ENCODE data around the gene HOXB6.
A peak's percentile ranks its signal among the peaks of the same experiment; 100 is the strongest.

The HOXB6 gene

GRCh38 chr17:48627623-48628521, 23.1 kb upstream of the HOXB6 start:
- TF ChIP-seq, protein P1, sequence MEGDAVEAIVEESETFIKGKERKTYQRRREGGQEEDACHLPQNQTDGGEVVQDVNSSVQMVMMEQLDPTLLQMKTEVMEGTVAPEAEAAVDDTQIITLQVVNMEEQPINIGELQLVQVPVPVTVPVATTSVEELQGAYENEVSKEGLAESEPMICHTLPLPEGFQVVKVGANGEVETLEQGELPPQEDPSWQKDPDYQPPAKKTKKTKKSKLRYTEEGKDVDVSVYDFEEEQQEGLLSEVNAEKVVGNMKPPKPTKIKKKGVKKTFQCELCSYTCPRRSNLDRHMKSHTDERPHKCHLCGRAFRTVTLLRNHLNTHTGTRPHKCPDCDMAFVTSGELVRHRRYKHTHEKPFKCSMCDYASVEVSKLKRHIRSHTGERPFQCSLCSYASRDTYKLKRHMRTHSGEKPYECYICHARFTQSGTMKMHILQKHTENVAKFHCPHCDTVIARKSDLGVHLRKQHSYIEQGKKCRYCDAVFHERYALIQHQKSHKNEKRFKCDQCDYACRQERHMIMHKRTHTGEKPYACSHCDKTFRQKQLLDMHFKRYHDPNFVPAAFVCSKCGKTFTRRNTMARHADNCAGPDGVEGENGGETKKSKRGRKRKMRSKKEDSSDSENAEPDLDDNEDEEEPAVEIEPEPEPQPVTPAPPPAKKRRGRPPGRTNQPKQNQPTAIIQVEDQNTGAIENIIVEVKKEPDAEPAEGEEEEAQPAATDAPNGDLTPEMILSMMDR (conservative IDR thresholded peaks at IDR 0.05): no peak
- TF ChIP-seq ZFX (IDR thresholded peaks at IDR 0.05): no peak
- no peak overlapping the region for H3K27ac ChIP-seq

DNA sequence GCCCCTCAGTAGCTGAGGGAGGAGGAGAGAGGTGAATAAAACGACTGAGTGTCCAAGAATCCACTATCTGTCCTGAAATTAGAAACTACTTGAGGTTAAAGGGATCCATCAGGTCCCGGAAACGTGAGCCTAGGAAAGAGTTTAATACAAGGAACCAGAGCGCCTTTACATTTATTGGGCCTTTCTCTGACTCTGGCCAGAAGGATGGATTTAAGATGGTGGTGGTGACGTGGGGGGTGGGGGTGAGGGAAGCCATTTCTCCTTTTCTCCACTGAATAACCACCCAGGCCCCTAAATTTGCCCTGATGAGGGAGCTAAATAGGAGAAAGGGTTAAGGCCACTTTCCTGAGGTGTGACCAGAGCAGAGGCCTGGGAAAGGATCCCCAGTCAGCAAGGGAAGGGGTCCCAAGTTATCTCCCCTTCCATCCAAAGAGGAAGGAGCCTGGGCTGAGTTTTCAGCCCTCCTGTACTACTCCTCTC, 22.4 kb upstream of the HOXB6 start:
- no peak for TF ChIP-seq ZFX (IDR thresholded peaks at IDR 0.05)
- TF ChIP-seq, protein P1 (conservative IDR thresholded peaks at IDR 0.05): no peak
- H3K27ac ChIP-seq: no peak overlapping the region

- TF ChIP-seq ZFX (IDR thresholded peaks at IDR 0.05): no peak
- H3K27ac ChIP-seq: peak within 1 kb of the TSS; percentile 40
Observed at GRCh38 chr17:48626245-48627117, 21.7 kb upstream of the HOXB6 start, which contains the start of gene HOXB9. Gene HOXB9, minus strand, starts transcription at chr17:48626358. Its CDS starts 89 bp downstream, at chr17:48626269.

DNA sequence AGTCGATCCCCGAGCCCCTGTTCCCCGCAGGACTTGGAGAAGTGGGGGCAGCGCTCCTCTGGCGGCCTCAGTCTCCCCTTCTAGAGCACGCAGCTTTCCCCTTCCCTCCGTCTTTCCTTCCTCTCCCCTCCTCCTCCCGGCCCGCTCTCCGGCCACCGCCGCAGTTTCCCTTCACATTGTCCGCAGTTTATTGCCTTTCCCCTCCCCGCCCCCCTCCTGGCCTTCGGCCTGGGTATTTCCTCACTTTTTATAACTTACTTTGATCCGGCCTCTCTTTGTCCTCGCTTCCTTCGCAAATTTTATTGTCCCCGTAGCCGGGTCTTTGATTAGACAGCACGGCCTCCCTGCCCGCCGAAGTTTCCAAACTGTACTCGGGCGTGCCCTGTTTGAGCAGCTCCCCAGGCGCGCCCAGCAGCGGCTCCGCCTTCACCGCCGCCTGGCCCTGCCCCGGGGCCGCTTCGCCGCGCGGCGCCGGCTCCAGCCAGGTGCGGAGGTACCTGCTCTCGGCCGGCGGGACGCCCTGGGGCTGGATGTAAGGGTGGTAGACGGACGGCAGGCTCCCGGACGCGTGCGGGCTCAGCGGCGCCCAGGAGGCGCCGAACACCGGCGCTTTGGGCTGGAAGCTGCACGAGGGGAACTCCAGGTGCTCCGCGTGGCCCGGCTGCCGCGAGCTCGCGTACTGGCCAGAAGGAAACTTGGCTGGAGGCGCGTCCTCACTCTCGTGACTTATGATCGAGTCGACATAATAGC, 20.9 kb upstream of the HOXB6 start:
- TF ChIP-seq, protein P1 (conservative IDR thresholded peaks at IDR 0.05): no peak
- TF ChIP-seq ZFX (IDR thresholded peaks at IDR 0.05): peak; percentile 53; the same call in 1 of the 2 replicates
- H3K27ac ChIP-seq: peak overlapping the region; percentile 40

GRCh38 chr17:48624544-48625494, 20.0 kb upstream of the HOXB6 start:
- TF ChIP-seq, protein P1 (conservative IDR thresholded peaks at IDR 0.05): no peak
- TF ChIP-seq ZFX (IDR thresholded peaks at IDR 0.05): no peak
- H3K27ac ChIP-seq: peak overlapping the region; percentile 40

DNA sequence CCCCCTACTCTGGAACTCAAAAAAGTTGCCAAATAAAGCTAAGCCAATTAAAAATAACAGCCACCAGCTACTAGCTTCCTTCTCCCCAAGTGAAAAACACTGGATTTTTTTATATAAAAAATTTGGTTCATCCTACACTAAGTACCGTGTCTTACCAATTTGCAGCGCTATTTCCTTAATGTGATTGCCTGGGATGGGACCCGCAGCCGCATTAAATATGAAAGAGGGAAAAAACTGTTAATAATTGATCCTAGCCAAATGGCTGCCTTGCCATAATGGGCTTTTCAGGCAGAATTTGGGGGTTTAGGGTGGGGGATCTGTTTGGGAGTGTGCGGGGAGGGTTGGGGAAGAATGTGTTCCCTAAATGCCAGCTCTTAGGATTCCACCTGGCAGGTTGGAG, 19.3 kb upstream of the HOXB6 start:
- H3K27ac ChIP-seq: no peak overlapping the region
- TF ChIP-seq, protein P1 (conservative IDR thresholded peaks at IDR 0.05): no peak
- TF ChIP-seq ZFX (IDR thresholded peaks at IDR 0.05): no peak

Data from C4-2B (cell line).